Measurements from ENCODE around the gene ELAPOR2. TPM values are rescaled to one million over a fixed set of nuclear protein-coding genes. Genes with fewer than 3 reads are reported as not detected.

Gene ELAPOR2, protein sequence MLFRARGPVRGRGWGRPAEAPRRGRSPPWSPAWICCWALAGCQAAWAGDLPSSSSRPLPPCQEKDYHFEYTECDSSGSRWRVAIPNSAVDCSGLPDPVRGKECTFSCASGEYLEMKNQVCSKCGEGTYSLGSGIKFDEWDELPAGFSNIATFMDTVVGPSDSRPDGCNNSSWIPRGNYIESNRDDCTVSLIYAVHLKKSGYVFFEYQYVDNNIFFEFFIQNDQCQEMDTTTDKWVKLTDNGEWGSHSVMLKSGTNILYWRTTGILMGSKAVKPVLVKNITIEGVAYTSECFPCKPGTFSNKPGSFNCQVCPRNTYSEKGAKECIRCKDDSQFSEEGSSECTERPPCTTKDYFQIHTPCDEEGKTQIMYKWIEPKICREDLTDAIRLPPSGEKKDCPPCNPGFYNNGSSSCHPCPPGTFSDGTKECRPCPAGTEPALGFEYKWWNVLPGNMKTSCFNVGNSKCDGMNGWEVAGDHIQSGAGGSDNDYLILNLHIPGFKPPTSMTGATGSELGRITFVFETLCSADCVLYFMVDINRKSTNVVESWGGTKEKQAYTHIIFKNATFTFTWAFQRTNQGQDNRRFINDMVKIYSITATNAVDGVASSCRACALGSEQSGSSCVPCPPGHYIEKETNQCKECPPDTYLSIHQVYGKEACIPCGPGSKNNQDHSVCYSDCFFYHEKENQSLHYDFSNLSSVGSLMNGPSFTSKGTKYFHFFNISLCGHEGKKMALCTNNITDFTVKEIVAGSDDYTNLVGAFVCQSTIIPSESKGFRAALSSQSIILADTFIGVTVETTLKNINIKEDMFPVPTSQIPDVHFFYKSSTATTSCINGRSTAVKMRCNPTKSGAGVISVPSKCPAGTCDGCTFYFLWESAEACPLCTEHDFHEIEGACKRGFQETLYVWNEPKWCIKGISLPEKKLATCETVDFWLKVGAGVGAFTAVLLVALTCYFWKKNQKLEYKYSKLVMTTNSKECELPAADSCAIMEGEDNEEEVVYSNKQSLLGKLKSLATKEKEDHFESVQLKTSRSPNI
- polyA plus RNA-seq (2013, experiment 1 of 2): 7.7 TPM
- 7.7 TPM for polyA plus RNA-seq (2013, experiment 2 of 2)

DNA sequence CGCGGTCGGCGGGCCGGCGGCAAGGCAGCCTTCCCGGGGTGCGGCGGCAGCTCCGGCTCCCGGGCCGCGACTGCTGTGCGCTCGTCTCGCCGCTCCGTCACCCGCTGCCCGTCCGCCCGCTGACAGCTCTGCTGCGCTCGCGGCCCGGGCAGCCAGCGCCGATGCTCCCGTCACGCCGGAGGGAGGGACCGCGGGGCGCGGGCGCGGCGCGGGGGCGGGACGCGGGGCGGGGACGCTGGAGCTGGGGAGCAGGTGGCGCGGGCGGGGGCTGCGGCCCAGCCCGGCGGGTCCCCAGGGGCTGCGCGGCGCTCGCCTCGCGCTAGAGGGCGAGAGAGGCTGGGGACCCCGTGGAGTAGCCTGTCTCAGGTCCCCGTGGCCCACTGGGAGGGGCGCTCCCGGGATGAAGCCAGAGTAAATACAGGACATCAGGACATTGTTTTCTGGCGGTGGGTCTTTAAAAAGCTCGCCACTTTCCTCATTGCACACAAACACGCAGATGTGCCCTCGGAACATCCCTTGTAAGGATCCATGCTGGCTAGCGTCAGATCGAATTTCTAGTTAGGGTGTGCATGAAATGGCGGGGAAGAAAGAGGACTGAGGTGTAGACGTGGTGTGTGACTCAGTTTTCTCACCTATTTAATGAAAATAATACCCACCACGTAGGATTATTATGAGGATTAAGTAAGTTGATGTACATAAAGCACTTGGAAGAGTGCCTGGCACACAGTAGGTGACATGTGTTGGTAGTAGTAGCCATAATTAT lies at the start of gene ELAPOR2:
Gene ELAPOR2, minus strand, starts transcription at position 130 of the 763 bp plus-strand sequence. CDS start 141 bp downstream, outside the sequence.
- Histone ChIP-seq H3K36me3 (ENCODE audit: control insufficient read depth, insufficient read depth, low read length) (no peaks in the 10 kb centered on the region), H3K79me2 (ENCODE audit: control insufficient read depth, insufficient read depth, low read length) (no peaks in the 10 kb centered on the region), H3K27me3 (ENCODE audit: insufficient read depth, low read length, poor library complexity) (no peaks in the 10 kb centered on the region), H4K8ac (ENCODE audit: low read depth, low read length) (no peak within 1 kb of the TSS), H3K4me1 (ENCODE audit: control insufficient read depth, low read depth, low read length) (no peaks in the 10 kb centered on the region), H3K79me1 (ENCODE audit: low read length) (no peaks in the 10 kb centered on the region), H4K5ac (ENCODE audit: low read length) (no peak within 1 kb of the TSS), H3K9ac (ENCODE audit: low read length) (peak within 1 kb of the TSS; percentile 71), H3K18ac (ENCODE audit: low read length) (peak within 1 kb of the TSS; percentile 76), H3K56ac (ENCODE audit: low read length) (peak within 1 kb of the TSS; percentile 90), H3K4ac (ENCODE audit: low read depth, low read length) (no peak within 1 kb of the TSS), H3K4me3 (ENCODE audit: low read length) (peak within 1 kb of the TSS; percentile 33), H2BK5ac (ENCODE audit: low read length) (no peak within 1 kb of the TSS), H3K23ac (ENCODE audit: low read length) (no peak within 1 kb of the TSS), H2AK5ac (ENCODE audit: low read length) (no peak within 1 kb of the TSS), H3K4me2 (ENCODE audit: low read length) (peak within 1 kb of the TSS; percentile 88), H2BK15ac (replicated peaks; ENCODE audit: low read depth) (peak within 1 kb of the TSS; percentile 86), H2BK120ac (ENCODE audit: low read depth, low read length) (no peak within 1 kb of the TSS), H3K27ac (ENCODE audit: low read depth, low read length) (no peak within 1 kb of the TSS)
- no CpG with 5 or more reads among the region's 70 CpGs for WGBS (ENCODE audit: extremely low coverage, insufficient coverage, low lambda C conversion rate)
- DNase-seq: peak; percentile 91

- DNase-seq: peak; percentile 56
These were observed 48.7 kb upstream of the ELAPOR2 start for GRCh38 chr7:87107949-87108776.

GRCh38 chr7:87106974-87107612 lies 47.6 kb upstream of the ELAPOR2 start:
- Histone ChIP-seq H3K36me3 (ENCODE audit: control insufficient read depth, insufficient read depth, low read length) (no peaks in the 10 kb centered on the region), H3K9ac (ENCODE audit: low read length) (no peak overlapping the region), H3K18ac (ENCODE audit: low read length) (no peak overlapping the region), H3K27ac (ENCODE audit: low read depth, low read length) (no peak overlapping the region), H4K5ac (ENCODE audit: low read length) (no peak overlapping the region), H3K4ac (ENCODE audit: low read depth, low read length) (no peak overlapping the region), H3K56ac (ENCODE audit: low read length) (no peak overlapping the region), H3K23ac (ENCODE audit: low read length) (no peak overlapping the region), H3K79me1 (ENCODE audit: low read length) (no peaks in the 10 kb centered on the region), H3K4me2 (ENCODE audit: low read length) (no peak overlapping the region), H2AK5ac (ENCODE audit: low read length) (no peak overlapping the region), H3K4me3 (ENCODE audit: low read length) (no peak overlapping the region), H3K27me3 (ENCODE audit: insufficient read depth, low read length, poor library complexity) (no peaks in the 10 kb centered on the region), H2BK5ac (ENCODE audit: low read length) (no peak overlapping the region), H3K4me1 (ENCODE audit: control insufficient read depth, low read depth, low read length) (no peaks in the 10 kb centered on the region), H2BK120ac (ENCODE audit: low read depth, low read length) (no peak overlapping the region), H4K8ac (ENCODE audit: low read depth, low read length) (no peak overlapping the region), H3K79me2 (ENCODE audit: control insufficient read depth, insufficient read depth, low read length) (no peaks in the 10 kb centered on the region), H2BK15ac (replicated peaks; ENCODE audit: low read depth) (no peak overlapping the region)
- WGBS (ENCODE audit: extremely low coverage, insufficient coverage, low lambda C conversion rate): no CpG with 5 or more reads among the region's 4 CpGs
- DNase-seq: no peak

More at GRCh38 chr7:87107949-87108776, 48.7 kb upstream of the ELAPOR2 start:
- Histone ChIP-seq H2BK5ac (ENCODE audit: low read length) (no peak overlapping the region), H3K79me1 (ENCODE audit: low read length) (no peaks in the 10 kb centered on the region), H3K4ac (ENCODE audit: low read depth, low read length) (no peak overlapping the region), H2BK120ac (ENCODE audit: low read depth, low read length) (no peak overlapping the region), H3K27me3 (ENCODE audit: insufficient read depth, low read length, poor library complexity) (no peaks in the 10 kb centered on the region), H3K4me3 (ENCODE audit: low read length) (no peak overlapping the region), H3K56ac (ENCODE audit: low read length) (no peak overlapping the region), H2AK5ac (ENCODE audit: low read length) (no peak overlapping the region), H3K4me1 (ENCODE audit: control insufficient read depth, low read depth, low read length) (no peaks in the 10 kb centered on the region), H2BK15ac (replicated peaks; ENCODE audit: low read depth) (no peak overlapping the region), H3K23ac (ENCODE audit: low read length) (no peak overlapping the region), H3K4me2 (ENCODE audit: low read length) (no peak overlapping the region), H3K36me3 (ENCODE audit: control insufficient read depth, insufficient read depth, low read length) (no peaks in the 10 kb centered on the region), H3K9ac (ENCODE audit: low read length) (no peak overlapping the region), H3K27ac (ENCODE audit: low read depth, low read length) (no peak overlapping the region), H4K5ac (ENCODE audit: low read length) (no peak overlapping the region), H3K18ac (ENCODE audit: low read length) (no peak overlapping the region), H4K8ac (ENCODE audit: low read depth, low read length) (no peak overlapping the region), H3K79me2 (ENCODE audit: control insufficient read depth, insufficient read depth, low read length) (no peaks in the 10 kb centered on the region)
- no CpG with 5 or more reads among the region's 6 CpGs for WGBS (ENCODE audit: extremely low coverage, insufficient coverage, low lambda C conversion rate)

DNA sequence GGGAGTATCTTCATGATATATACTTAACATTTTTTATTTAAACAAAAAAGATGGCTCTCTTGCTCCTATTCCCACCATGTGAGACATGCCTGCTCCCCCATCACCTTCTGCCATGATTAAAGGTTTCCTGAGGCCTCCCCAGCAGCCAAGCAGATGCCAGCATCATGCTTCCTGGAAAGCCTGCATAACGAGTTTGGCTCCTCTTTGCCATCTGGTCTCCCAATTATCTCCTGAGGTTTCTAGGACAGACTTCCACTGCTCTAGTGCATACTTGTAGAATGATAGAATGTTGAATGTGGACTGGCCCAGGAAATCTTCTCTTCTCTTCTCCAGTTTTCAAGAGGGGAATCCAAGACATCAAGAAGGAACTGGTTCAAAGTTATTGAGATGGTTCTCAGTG lies 45.9 kb upstream of the ELAPOR2 start:
- Histone ChIP-seq H3K23ac (ENCODE audit: low read length) (no peak overlapping the region), H2BK5ac (ENCODE audit: low read length) (no peak overlapping the region), H3K9ac (ENCODE audit: low read length) (no peak overlapping the region), H3K4me3 (ENCODE audit: low read length) (no peak overlapping the region), H2BK120ac (ENCODE audit: low read depth, low read length) (no peak overlapping the region), H2AK5ac (ENCODE audit: low read length) (no peak overlapping the region), H2BK15ac (replicated peaks; ENCODE audit: low read depth) (no peak overlapping the region), H4K5ac (ENCODE audit: low read length) (no peak overlapping the region), H3K18ac (ENCODE audit: low read length) (no peak overlapping the region), H3K4me2 (ENCODE audit: low read length) (no peak overlapping the region), H3K27ac (ENCODE audit: low read depth, low read length) (no peak overlapping the region), H3K79me1 (ENCODE audit: low read length) (no peaks in the 10 kb centered on the region), H3K36me3 (ENCODE audit: control insufficient read depth, insufficient read depth, low read length) (no peaks in the 10 kb centered on the region), H4K8ac (ENCODE audit: low read depth, low read length) (no peak overlapping the region), H3K4me1 (ENCODE audit: control insufficient read depth, low read depth, low read length) (no peaks in the 10 kb centered on the region), H3K4ac (ENCODE audit: low read depth, low read length) (no peak overlapping the region), H3K79me2 (ENCODE audit: control insufficient read depth, insufficient read depth, low read length) (no peaks in the 10 kb centered on the region), H3K27me3 (ENCODE audit: insufficient read depth, low read length, poor library complexity) (no peaks in the 10 kb centered on the region), H3K56ac (ENCODE audit: low read length) (no peak overlapping the region)
- WGBS (ENCODE audit: extremely low coverage, insufficient coverage, low lambda C conversion rate): no CpG with 5 or more reads among the region's 1 CpG
- DNase-seq: no peak

All from mesendoderm (in vitro differentiated cells).